H9 (cell line): ENCODE results near the gene EPB41L1. TPM values are rescaled to one million over a fixed set of nuclear protein-coding genes. Genes with fewer than 3 reads are reported as not detected.

Experiments
- DNase-seq: peaks from one replicate; pipeline ENCODE4 v3.0.0-alpha.2; 2017
- H2AFZ ChIP-seq: one replicate; pipeline ENCODE4 v1.6.1; 2013; ENCODE audit warnings: mild to moderate bottlenecking, low read length, control low read depth, moderate library complexity
- H2AK5ac ChIP-seq: 2 replicates; pipeline ENCODE4 v1.6.1; 2013; ENCODE audit warnings: low read length, control low read depth, mixed read lengths; ENCODE audit not compliant: insufficient read length
- H2BK120ac ChIP-seq: one replicate; pipeline ENCODE4 v1.6.1; 2013; ENCODE audit warnings: low read depth, mild to moderate bottlenecking, low read length, control low read depth, inconsistent platforms; ENCODE audit not compliant: poor library complexity, severe bottlenecking
- H2BK12ac ChIP-seq: 2 replicates; pipeline ENCODE4 v1.6.1; 2013; ENCODE audit warnings: low read length, control low read depth, mixed read lengths, low read depth; ENCODE audit not compliant: insufficient read length
- H2BK15ac ChIP-seq: 2 replicates; pipeline ENCODE4 v1.6.1; 2013; ENCODE audit warnings: low read depth, low read length, control low read depth
- H2BK20ac ChIP-seq: one replicate; pipeline ENCODE4 v1.6.1; 2013; ENCODE audit warnings: low read depth, mild to moderate bottlenecking, low read length, control low read depth, inconsistent platforms; ENCODE audit not compliant: poor library complexity, severe bottlenecking
- H2BK5ac ChIP-seq: 2 replicates; pipeline ENCODE4 v1.6.1; 2013; ENCODE audit warnings: low read length, control low read depth, mixed read lengths; ENCODE audit not compliant: insufficient read length
- H3K14ac ChIP-seq: 2 replicates; pipeline ENCODE4 v1.6.1; 2013; ENCODE audit warnings: low read length, control low read depth; ENCODE audit not compliant: insufficient read depth
- H3K18ac ChIP-seq: 2 replicates; pipeline ENCODE4 v1.6.1; 2013; ENCODE audit warnings: low read depth, mild to moderate bottlenecking, mixed read lengths, low read length, control low read depth; ENCODE audit not compliant: insufficient read length
- H3K23ac ChIP-seq: 2 replicates; pipeline ENCODE4 v1.6.1; 2013; ENCODE audit warnings: low read length, control low read depth, mixed read lengths, low read depth; ENCODE audit not compliant: insufficient read length
- H3K23me2 ChIP-seq: 2 replicates; pipeline ENCODE4 v1.6.1; 2013; ENCODE audit warnings: low read depth, mild to moderate bottlenecking, mixed read lengths, low read length, control low read depth; ENCODE audit not compliant: insufficient read length, poor library complexity, severe bottlenecking
- H3K27ac ChIP-seq: 2 replicates; pipeline ENCODE4 v1.5.1; 2013; ENCODE audit warnings: low read length, control low read depth, mixed read lengths, low read depth; ENCODE audit not compliant: insufficient read length
- H3K27me3 ChIP-seq: 2 replicates; pipeline ENCODE4 v1.6.1; 2013; ENCODE audit warnings: low read length, control low read depth, inconsistent platforms; ENCODE audit not compliant: insufficient read depth
- H3K4ac ChIP-seq: 2 replicates; pipeline ENCODE4 v1.6.1; 2013; ENCODE audit warnings: low read depth, mild to moderate bottlenecking, control low read depth, inconsistent platforms, low read length, moderate library complexity
- H3K4me1 ChIP-seq: 2 replicates; pipeline ENCODE4 v1.6.1; 2013; ENCODE audit warnings: low read length, control low read depth, inconsistent platforms; ENCODE audit not compliant: insufficient read depth
- H3K4me2 ChIP-seq: 2 replicates; pipeline ENCODE4 v1.6.1; 2013; ENCODE audit warnings: low read length, control low read depth, mixed read lengths; ENCODE audit not compliant: insufficient read length, insufficient read depth
- H3K56ac ChIP-seq: 2 replicates; pipeline ENCODE4 v1.6.1; 2013; ENCODE audit warnings: low read depth, mild to moderate bottlenecking, mixed read lengths, low read length, control low read depth; ENCODE audit not compliant: insufficient read length
- H3K79me1 ChIP-seq: 2 replicates; pipeline ENCODE4 v1.6.1; 2013; ENCODE audit warnings: low read depth, mild to moderate bottlenecking, moderate library complexity, low read length, control low read depth, inconsistent platforms; ENCODE audit not compliant: insufficient read depth, poor library complexity, severe bottlenecking
- H3K79me2 ChIP-seq: 2 replicates; pipeline ENCODE4 v1.6.1; 2013; ENCODE audit warnings: low read length, control low read depth, inconsistent platforms; ENCODE audit not compliant: insufficient read depth
- H3K9ac ChIP-seq: 2 replicates; pipeline ENCODE4 v1.6.1; 2013; ENCODE audit warnings: low read length, control low read depth, mixed read lengths; ENCODE audit not compliant: insufficient read length; ENCODE audit errors: extremely low read depth
- H3K9me3 ChIP-seq: one replicate; pipeline ENCODE4 v1.6.1; 2013; ENCODE audit warnings: low read depth, low read length, inconsistent platforms; ENCODE audit not compliant: control insufficient read depth
- H3T11ph ChIP-seq: one replicate; pipeline ENCODE4 v1.6.1; 2013; ENCODE audit warnings: mild to moderate bottlenecking, low read length, control low read depth, inconsistent platforms
- H4K20me1 ChIP-seq: one replicate; pipeline ENCODE4 v1.6.1; 2013; ENCODE audit not compliant: control insufficient read depth, insufficient read length, insufficient read depth
- H4K5ac ChIP-seq: 2 replicates; pipeline ENCODE4 v1.6.1; 2013; ENCODE audit warnings: low read depth, mild to moderate bottlenecking, mixed read lengths, low read length, control low read depth; ENCODE audit not compliant: insufficient read length
- H4K8ac ChIP-seq: replicated peaks from 2 replicates; pipeline ENCODE4 v1.6.1; 2013; ENCODE audit warnings: low read length, control low read depth, mixed read lengths, low read depth; ENCODE audit not compliant: insufficient read length
- H4K91ac ChIP-seq: 2 replicates; pipeline ENCODE4 v1.6.1; 2013; ENCODE audit warnings: low read depth, mild to moderate bottlenecking, moderate library complexity, mixed read lengths, low read length, control low read depth; ENCODE audit not compliant: insufficient read length
- H3K27ac Mint-ChIP-seq, 3 experiments: 2 replicates in 2 of 3; 3 replicates in 1 of 3; pipeline ENCODE4 v1.8.0; 2020 to 2021; ENCODE audit warnings: mixed read lengths in 3 of 3, mild to moderate bottlenecking in 1 of 3, moderate library complexity in 1 of 3
- H3K27me3 Mint-ChIP-seq: 2 replicates; pipeline ENCODE4 v1.8.0; 2021; ENCODE audit warnings: low read depth, mild to moderate bottlenecking, moderate library complexity, mixed read lengths
- H3K36me3 Mint-ChIP-seq, 3 experiments: 2 replicates in 2 of 3; 3 replicates in 1 of 3; pipeline ENCODE4 v1.8.0; 2020 to 2021; ENCODE audit warnings: low read depth in 3 of 3, mixed read lengths in 3 of 3; ENCODE audit not compliant: insufficient read depth in 1 of 3
- H3K4me1 Mint-ChIP-seq, 2 experiments: 2 replicates each; pipeline ENCODE4 v1.8.0; 2020; ENCODE audit warnings: mixed read lengths in 2 of 2
- H3K4me3 Mint-ChIP-seq, 2 experiments: 2 replicates in 1 of 2; 3 replicates in 1 of 2; pipeline ENCODE4 v1.8.0; 2020 to 2021; ENCODE audit warnings: mild to moderate bottlenecking in 2 of 2, mixed read lengths in 2 of 2, moderate library complexity in 1 of 2
- H3K9me3 Mint-ChIP-seq, 2 experiments: 2 replicates in 1 of 2; 3 replicates in 1 of 2; pipeline ENCODE4 v1.8.0; 2020; ENCODE audit warnings: mild to moderate bottlenecking in 2 of 2, mixed read lengths in 2 of 2, moderate library complexity in 1 of 2
- WGBS: extraction: QIAGEN DNeasy Blood & Tissue Kit; methylation state at CpG from one replicate; pipeline ENCODE4 v1.1.7; 2013; ENCODE audit warnings: missing lambda C conversion rate, low lambda C conversion rate, mixed read lengths; ENCODE audit not compliant: insufficient read length; ENCODE audit errors: extremely low coverage; 5-methylcytosine and 5-hydroxymethylcytosine counted together
- total RNA-seq: library from RNA; stranded (reverse); gene quantifications from 2 replicates; pipeline ENCODE4 v1.2.1, GENCODE V29; 2021
- TF ChIP-seq, protein P1 (sequence below): fragments of 200-600 bp; sonication (generic); conservative IDR thresholded peaks from 3 replicates; pipeline ENCODE4 v1.8.0; 2021; ENCODE audit warnings: antibody characterized with exemption, mild to moderate bottlenecking

Gene EPB41L1
- total RNA-seq, 1 experiment from 2014 or later, result 31.1 TPM

GRCh38 chr20:36129160-36129543 is 25.4 kb upstream of the EPB41L1 start:
- Histone ChIP-seq H3T11ph (no peak overlapping the region), H3K4me1 (no peaks in the 10 kb centered on the region), H4K5ac (no peak overlapping the region), H3K4me2 (no peak overlapping the region), H2BK12ac (no peak overlapping the region), H3K27ac (no peak overlapping the region), H3K9ac (no peak overlapping the region), H4K91ac (no peak overlapping the region), H3K27me3 (no peaks in the 10 kb centered on the region), H3K79me2 (no peaks in the 10 kb centered on the region), H4K20me1 (peaks cover 2% of the 10 kb centered on the region), H3K9me3 (no peaks in the 10 kb centered on the region), H2BK20ac (no peak overlapping the region), H3K79me1 (no peaks in the 10 kb centered on the region), H2AK5ac (no peak overlapping the region), H2AFZ (no peak overlapping the region), H2BK5ac (no peak overlapping the region), H2BK120ac (no peak overlapping the region), H2BK15ac (no peak overlapping the region), H3K56ac (no peak overlapping the region), H3K4ac (no peak overlapping the region), H4K8ac (no peak overlapping the region), H3K23me2 (no peaks in the 10 kb centered on the region), H3K23ac (no peak overlapping the region), H3K18ac (no peak overlapping the region), H3K14ac (no peak overlapping the region)
- no peak for DNase-seq
- H3K27me3 Mint-ChIP-seq, result peaks cover 10% of the 10 kb centered on the region
- TF ChIP-seq, protein P1, sequence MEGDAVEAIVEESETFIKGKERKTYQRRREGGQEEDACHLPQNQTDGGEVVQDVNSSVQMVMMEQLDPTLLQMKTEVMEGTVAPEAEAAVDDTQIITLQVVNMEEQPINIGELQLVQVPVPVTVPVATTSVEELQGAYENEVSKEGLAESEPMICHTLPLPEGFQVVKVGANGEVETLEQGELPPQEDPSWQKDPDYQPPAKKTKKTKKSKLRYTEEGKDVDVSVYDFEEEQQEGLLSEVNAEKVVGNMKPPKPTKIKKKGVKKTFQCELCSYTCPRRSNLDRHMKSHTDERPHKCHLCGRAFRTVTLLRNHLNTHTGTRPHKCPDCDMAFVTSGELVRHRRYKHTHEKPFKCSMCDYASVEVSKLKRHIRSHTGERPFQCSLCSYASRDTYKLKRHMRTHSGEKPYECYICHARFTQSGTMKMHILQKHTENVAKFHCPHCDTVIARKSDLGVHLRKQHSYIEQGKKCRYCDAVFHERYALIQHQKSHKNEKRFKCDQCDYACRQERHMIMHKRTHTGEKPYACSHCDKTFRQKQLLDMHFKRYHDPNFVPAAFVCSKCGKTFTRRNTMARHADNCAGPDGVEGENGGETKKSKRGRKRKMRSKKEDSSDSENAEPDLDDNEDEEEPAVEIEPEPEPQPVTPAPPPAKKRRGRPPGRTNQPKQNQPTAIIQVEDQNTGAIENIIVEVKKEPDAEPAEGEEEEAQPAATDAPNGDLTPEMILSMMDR, result no peak
- peaks cover 7 to 19% of the 10 kb centered on the region in 2 experiments for H3K4me1 Mint-ChIP-seq
- WGBS, result no CpG with 5 or more reads among the region's 8 CpGs
- no peak overlapping the region for H3K4me3 Mint-ChIP-seq
- no peaks in the 10 kb centered on the region for H3K36me3 Mint-ChIP-seq
- no peak overlapping the region for H3K27ac Mint-ChIP-seq
- H3K9me3 Mint-ChIP-seq, result no peaks in the 10 kb centered on the region
